AG09319 (cell line): ENCODE results near the gene ACTN2.

ENCODE experiments used
- DNase-seq: peaks from one replicate; pipeline ENCODE4 v3.0.0-alpha.2; 2010; ENCODE audit warnings: low read depth; ENCODE audit errors: extremely low read depth
- CTCF ChIP-seq: IDR thresholded peaks from 2 replicates; pipeline ENCODE4 v1.5.1; 2011; ENCODE audit warnings: low read depth, mild to moderate bottlenecking, inconsistent platforms, low read length, moderate library complexity

The ACTN2 gene

GRCh38 chr1:236685917-236686814 is at the start of gene ACTN2:
ACTN2 (plus strand) TSS chr1:236686499; CDS start chr1:236686674, 175 bp downstream.
- DNase-seq = no peak
- TF ChIP-seq CTCF = no peak

GRCh38 chr1:236638945-236639344 is 47.4 kb upstream of the ACTN2 start:
- no peak for TF ChIP-seq CTCF
- DNase-seq = no peak

GRCh38 chr1:236639686-236640085 is 46.6 kb upstream of the ACTN2 start:
- DNase-seq = no peak
- TF ChIP-seq CTCF = no peak

- TF ChIP-seq CTCF = no peak
- no peak for DNase-seq
Measured at GRCh38 chr1:236642763-236643162, 43.5 kb upstream of the ACTN2 start.

- no peak for DNase-seq
- no peak for TF ChIP-seq CTCF
Measured at GRCh38 chr1:236645016-236645680, 41.2 kb upstream of the ACTN2 start.

GRCh38 chr1:236654511-236654910 is 31.8 kb upstream of the ACTN2 start:
- TF ChIP-seq CTCF = no peak
- no peak for DNase-seq

GRCh38 chr1:236654957-236655356 is 31.3 kb upstream of the ACTN2 start:
- no peak for DNase-seq
- TF ChIP-seq CTCF = no peak
